OCI-M2 (cell line): Measurements from ENCODE around the gene IFNGR1.

Experiments used
- DNase-seq: peaks from one replicate; lab custom pipeline; 2025; ENCODE audit not compliant: unreplicated experiment; lab: John Stamatoyannopoulos, UW

Gene IFNGR1

GRCh38 chr6:137156650-137157049 lies 62.5 kb downstream of the IFNGR1 start:
- no peak for DNase-seq

GRCh38 chr6:137155830-137156229 lies 63.4 kb downstream of the IFNGR1 start:
- DNase-seq, result no peak

GRCh38 chr6:137150072-137150471 lies 69.1 kb downstream of the IFNGR1 start:
- no peak for DNase-seq

- DNase-seq, result no peak
These were observed 70.2 kb downstream of the IFNGR1 start for GRCh38 chr6:137149035-137149393.

GRCh38 chr6:137148306-137149034 lies 70.7 kb downstream of the IFNGR1 start:
- no peak for DNase-seq
